GM10266 (cell line): Measurements from ENCODE around the gene CANX.
"Not testable (repeated sequence)": the region's sequence is repeated elsewhere in the genome, so short reads cannot be mapped to it uniquely, and the experiment has no call there.

Source experiments
- DNase-seq: peaks from one replicate; pipeline ENCODE4 v3.0.0; 2012; ENCODE audit errors: extremely low spot score
- CTCF ChIP-seq: IDR thresholded peaks from 2 replicates; pipeline ENCODE4 v1.5.1; 2012; ENCODE audit warnings: mild to moderate bottlenecking, low read depth; ENCODE audit not compliant: control insufficient read depth, insufficient read depth; ENCODE audit errors: missing control alignments

CANX gene

GRCh38 chr5:179698935-179699615 lies at the start of gene CANX:
CANX (plus strand) TSS chr5:179698967; CDS start chr5:179705682, 6,715 bp downstream.
- TF ChIP-seq CTCF: no peak

GRCh38 chr5:179649166-179649703 lies 49.5 kb upstream of the CANX start:
- DNase-seq: not testable (repeated sequence)

More at GRCh38 chr5:179698935-179699615, at the start of gene CANX:
- no peak for DNase-seq

GRCh38 chr5:179650245-179650644 lies 48.5 kb upstream of the CANX start:
- DNase-seq: not testable (repeated sequence)

GRCh38 chr5:179653135-179653534 lies 45.6 kb upstream of the CANX start:
- DNase-seq: not testable (repeated sequence)

- not testable (repeated sequence) for DNase-seq
These were observed 41.2 kb upstream of the CANX start for GRCh38 chr5:179657302-179658178.

- DNase-seq: peak; percentile 39
These were observed 40.4 kb upstream of the CANX start for GRCh38 chr5:179658179-179658856.

- DNase-seq: not testable (repeated sequence)
These were observed 37.1 kb upstream of the CANX start for GRCh38 chr5:179661647-179662046.

- DNase-seq: peak; percentile 50
- TF ChIP-seq CTCF: peak; percentile 64
These were observed 30.4 kb upstream of the CANX start for GRCh38 chr5:179668391-179668790.

GRCh38 chr5:179678223-179679013 lies 20.3 kb upstream of the CANX start:
- TF ChIP-seq CTCF: peak; percentile 29
- DNase-seq: peak; percentile 93
